Activated CD4-positive, CD25-positive, alpha-beta regulatory T cell treated with anti-CD3 and anti-CD28 coated beads, Interleukin-2, amount 50 U/mL, for 16 hours (primary cell): ENCODE data around the gene OIP5.
"Not testable (repeated sequence)": the region's sequence is repeated elsewhere in the genome, so short reads cannot be mapped to it uniquely, and the experiment has no call there.

Experiments
- DNase-seq: peaks from one replicate; pipeline ENCODE4 v3.0.0-alpha.2; 2020; ENCODE audit warnings: low read depth, low spot score

Gene OIP5

DNA sequence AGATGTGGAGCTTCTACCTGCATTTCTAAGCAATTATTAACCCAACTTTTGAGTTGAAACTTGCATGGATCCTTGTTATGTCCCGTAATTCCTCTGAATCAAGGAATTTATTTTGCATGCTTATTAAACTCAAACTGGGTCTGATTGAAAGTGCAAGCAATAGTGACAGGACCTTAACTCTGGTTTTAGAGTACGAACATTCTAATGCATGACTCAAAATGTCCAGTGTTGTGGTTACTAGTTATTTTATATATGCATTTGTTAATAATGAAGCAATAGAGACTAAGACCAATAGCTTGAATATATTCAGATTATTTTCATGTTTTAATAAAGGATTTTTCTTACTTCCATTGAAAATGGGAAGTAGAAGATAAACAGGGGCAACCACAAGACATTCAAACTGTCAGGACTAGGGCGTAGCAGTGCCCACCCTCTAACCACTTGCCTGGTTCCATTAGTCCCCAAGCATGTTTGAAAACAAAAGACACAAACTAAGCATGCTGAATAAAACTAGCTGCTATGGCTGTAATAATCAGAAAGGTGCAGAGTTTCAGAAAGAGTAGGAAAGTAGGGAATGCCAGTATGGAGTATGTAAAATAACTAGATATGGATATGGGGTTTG, 28.1 kb downstream of the OIP5 start:
- no peak for DNase-seq

DNA sequence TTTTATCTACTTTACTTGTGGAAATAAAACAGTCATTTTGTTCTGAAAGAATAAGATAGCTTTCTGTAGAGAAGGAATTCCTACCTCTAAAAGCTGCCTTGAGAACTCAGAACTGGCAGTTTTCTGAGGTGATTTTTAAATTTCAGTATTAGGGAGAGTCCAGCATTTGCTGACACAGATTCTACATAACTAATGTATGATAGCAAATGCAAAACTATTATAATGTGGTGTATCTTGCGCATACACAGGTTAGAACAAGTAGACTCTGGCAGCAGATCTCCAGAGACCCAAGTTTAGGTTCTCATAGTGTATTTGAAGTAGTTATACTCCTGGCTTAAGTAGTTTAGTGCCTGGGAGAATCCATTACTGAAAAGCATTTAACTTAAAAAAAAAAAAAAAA, 30.8 kb downstream of the OIP5 start:
- DNase-seq, result no peak

DNA sequence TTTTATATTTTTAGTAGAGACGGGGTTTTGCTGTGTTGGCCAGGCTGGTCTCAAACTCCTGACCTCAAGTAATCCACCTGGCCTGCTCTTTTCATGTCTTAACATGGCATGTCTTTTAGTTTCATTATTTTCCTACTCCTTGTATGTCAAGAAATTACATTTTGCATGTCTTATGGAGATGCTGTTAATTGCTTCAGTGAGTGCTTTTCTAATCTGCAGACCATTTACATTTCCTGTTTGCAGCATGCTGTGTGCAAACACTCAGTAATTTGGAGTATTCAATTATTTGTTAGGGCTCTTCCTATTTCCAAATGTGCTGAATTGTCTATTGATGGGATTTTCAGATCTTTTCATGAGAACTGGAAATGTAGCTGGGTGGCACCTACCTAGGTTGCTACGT, 31.3 kb downstream of the OIP5 start:
- not testable (repeated sequence) for DNase-seq

DNA sequence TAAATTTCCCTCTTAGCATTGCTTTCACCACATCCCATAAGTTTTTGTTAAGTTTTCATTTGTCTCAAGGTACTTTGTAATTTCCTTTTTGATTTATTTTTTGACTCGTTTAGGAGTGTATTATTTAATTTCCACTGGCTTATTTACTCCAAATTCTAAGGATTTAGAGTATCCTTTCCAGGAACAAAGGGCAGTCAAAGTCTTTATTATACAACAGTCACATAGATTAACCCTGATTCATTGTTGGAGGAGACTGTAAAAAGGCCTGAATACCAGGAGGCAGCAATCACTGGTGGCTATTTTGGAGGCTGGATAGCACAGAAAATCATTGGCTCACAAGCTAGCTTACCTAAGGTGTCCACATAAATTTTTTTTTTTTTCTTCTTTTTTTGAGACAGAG, 39.9 kb downstream of the OIP5 start:
- DNase-seq, result no peak

DNA sequence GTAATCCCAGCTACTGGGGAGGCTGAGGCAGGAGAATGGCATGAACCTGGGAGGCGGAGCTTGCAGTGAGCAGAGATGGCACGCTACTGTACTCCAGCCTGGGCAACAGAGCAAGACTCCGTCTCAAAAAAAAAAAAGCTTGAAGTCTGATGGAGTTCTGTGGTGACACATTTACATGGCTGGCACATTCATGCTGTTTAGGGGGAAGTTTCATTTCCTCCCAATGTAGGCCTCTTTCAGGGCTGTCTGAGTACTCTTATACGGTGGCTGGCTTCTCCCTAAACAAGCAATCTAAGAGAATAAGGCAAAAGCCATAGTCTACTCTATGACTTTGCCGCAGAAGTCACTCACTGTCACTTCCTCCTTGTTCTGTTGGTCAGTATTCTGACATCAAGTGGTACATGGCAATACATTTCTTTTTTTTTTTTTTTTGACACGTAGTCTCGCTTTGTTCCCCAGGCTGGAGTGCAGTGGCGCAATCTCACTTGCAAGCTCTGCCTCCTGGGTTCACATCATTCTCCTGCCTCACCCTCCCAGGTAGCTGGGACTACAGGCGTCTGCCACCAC, 41.2 kb downstream of the OIP5 start:
- no peak for DNase-seq

GRCh38 chr15:41289953-41290352, 42.4 kb downstream of the OIP5 start:
- DNase-seq, result no peak

- DNase-seq, result no peak
Observed at GRCh38 chr15:41288464-41288863, 43.9 kb downstream of the OIP5 start.

DNA sequence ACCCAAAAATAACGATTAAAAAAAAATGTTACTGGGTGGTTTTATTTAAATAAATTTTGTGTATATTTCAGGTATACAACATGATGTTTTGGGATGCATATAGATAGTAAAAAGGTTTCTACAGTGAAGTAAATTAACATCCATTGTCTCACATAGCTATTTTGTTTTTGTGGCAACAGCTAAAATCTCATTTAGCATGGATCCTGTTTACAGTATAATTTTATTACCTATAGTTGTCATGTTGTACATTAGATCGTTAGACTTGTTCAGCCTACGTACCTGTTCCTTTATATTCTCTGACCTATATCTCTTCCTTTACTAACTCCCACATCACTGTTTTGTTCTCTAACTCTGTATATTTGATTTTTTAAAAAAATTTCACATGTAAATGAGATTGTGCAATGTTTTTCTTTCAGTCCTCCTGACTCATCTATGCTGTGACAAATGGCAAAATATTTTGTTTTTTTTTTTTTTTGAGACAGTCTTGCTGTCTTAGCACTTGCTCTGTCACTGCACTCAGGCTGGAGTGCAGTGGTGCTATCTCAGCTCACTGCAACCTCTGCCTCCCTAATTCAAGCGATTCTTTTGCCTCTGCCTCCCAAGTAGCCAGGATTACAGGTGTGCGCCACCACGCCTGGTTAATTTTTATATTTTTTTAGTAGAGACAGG, 45.6 kb downstream of the OIP5 start:
- DNase-seq, result no peak

- no peak for DNase-seq
Observed at GRCh38 chr15:41285285-41285684, 47.1 kb downstream of the OIP5 start.

- no peak for DNase-seq
Observed at GRCh38 chr15:41284427-41285177, 47.8 kb downstream of the OIP5 start.

- DNase-seq, result peak; percentile 98
Observed at GRCh38 chr15:41283653-41284426, 48.6 kb downstream of the OIP5 start.

DNA sequence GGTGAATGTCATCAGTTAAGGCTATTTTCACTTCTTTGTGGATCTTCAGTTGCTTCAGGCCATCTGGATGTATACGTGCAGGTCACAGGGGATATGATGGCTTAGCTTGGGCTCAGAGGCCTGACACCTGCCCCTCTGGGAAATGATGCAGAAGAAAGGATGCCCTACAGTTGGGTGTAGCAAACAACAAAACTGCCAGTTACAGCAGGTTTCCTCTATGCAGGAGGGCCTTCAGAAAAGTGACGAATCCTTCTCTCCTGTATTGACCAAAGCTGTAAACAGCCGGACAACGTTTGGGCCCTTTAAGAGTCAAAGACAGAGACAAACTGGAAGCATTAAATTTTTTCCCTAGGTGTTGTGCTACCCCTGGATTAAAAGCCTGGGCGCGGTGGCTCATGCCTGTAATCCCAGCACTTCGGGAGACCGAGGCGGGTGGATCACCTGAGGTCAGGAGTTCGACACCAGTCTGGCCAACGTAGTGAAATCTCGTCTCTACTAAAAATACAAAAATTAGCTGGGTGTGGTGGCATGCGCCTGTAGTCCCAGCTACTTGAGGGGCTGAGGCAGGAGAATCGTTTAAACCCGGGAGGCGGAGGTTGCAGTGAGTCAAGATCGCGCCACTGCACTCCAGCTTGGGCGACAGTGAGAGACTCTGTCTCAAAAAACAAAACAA, 49.3 kb downstream of the OIP5 start:
- DNase-seq, result not testable (repeated sequence)

DNA sequence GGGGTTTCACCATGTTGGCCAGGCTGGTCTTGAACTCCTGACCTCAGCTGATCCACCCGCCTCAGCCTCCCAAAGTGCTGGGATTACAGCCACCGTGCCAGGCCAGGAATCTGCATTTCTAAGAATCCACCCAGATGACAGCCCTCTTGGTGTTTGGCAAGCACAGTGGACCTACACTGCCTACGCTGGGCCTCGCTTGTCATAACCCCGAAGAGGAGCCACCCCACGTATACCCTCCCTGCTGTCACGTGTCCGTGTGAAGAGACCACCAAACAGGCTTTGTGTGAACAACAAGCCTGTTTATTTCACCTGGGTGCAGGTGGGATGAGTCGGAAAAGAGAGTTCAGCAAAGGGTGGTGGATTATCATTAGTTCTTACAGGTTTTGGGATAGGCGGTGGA, 50.0 kb downstream of the OIP5 start:
- DNase-seq, result not testable (repeated sequence)

DNA sequence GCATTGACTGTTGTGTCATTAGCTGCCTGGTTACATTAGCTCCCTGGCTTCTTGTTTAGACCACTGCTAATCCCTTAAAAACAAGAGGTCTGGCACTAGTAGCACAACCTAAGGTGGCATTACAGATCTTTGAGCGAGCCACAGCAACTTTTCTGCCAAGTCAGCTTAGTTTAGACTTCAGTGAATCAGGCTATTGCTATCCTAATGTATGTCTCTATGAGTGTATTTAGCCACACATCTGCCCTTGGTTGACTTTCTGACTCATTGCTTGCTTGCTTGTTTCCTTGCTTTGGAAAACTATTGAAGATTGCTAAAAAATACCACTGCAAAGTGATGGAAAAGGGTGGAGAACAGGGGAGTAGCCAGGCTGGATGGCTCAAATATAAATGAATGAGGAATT, 51.2 kb downstream of the OIP5 start:
- DNase-seq, result no peak

DNA sequence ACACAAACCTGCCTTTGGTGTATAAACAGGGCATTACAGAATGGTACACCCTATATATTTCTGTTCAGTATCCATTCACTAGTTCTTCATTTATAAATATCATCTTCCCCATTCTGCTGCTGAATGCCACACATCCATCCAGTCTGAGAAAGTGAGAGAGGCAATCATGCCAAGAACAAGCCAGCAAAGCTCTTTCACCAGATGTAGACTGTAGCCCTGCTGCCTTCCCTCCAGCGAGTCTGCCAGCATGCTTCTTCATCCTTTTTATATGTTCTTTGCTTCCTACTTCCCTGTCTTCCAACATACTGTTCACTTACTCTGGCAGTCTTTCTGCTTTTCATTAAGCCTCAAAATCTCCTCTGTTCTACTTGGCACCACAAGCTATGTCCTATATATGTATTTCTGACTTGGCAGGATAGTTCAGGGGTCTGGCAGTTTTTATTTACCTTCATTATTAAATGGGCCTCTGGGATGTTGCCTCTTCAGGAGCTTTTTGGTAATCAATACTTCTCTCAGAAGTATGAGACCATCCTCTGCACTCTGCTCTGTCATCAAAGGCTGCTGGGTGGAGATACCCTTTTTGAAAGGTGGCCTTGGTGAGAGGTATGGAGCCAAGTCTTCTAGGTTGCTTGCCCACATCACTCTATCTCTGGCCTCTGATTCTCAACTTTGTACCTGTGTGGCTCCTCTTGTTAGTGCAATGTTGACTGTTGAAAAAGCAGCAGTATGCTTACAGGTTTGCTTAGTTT, 52.7 kb downstream of the OIP5 start:
- DNase-seq, result no peak

DNA sequence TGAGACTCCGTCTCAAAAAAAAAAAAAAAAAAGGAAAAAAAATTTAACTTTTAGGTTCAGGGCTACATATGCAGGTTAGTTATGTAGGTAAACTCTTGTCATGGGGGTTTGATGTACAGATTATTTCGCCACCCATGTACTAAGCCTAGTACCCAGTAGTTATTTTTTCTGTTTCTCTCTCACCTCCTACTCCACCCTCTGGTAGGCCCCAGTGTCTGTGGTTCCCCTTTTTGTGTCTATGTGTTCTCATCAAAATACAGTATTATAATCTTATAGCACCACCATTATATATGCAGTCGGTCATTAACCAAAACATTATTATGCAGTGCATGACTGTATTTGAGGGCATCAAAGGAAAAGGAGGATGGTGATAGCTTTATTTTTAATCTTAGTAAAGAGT, 54.1 kb downstream of the OIP5 start:
- DNase-seq, result no peak

DNA sequence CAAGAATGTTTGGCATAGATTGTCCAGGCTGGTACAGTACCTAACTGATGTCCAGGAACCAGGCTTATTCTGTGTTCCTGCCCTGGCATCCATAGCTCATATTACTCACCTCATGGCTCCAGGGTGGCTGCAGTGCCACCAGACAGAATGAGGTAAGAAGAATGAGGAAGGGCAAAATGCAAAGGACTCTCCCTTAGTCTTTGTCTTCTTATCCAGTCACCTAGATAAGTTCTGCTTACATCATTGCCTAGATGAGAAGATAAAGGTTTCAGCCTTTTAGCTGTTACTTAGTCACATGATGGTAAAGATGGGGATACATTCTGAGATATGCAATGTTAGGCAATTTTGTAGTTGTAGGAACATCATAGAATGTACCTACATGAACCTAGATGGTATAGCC, 55.6 kb downstream of the OIP5 start:
- DNase-seq, result no peak

DNA sequence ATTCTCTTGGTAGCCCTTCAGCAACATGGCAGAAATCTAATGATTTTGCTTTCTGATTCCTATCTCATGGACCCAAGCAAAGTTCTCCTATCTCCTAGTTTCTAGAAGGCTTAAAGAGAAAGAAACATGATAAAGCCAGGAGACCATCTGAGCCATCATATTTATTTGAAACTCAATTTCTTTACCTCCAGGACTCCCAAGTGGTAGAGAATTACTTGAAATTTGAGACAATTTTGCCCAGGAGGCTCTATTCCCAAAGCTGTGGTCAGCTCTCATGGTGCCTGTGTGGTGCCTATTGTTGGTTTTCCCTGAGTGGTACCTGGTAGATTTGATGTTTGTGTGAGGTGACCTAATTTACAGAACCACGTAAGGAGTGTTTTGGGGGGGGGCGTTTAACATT, 62.5 kb downstream of the OIP5 start:
- no peak for DNase-seq

DNA sequence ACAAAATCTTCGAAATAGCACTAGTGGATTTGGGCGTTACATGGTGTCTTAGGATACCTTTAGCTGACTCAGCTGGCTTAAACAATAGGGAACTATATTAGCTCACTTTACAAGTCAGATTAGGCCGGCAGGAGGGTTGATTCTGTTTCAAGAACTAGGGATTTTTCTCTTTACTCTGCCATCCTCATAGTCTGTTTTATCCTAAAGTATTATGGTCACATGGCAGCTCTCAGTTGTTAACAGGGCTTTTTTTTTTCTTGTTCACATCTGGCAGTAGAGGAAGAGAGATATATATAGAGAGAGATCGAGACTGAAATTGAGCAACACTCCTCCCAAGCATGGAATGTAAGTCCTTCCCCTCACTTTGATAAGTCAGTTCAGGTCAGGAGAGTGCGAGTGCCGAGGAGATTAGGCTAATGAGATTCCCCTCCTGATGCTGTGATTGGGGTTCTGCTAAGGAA, 68.5 kb downstream of the OIP5 start:
- DNase-seq, result no peak

GRCh38 chr15:41262571-41262970, 69.8 kb downstream of the OIP5 start:
- no peak for DNase-seq
